Prostate gland (tissue), 2 donors: ENCODE results near the gene RNF144B.

ENCODE experiments used
- POLR2A ChIP-seq: fragments of 450-650 bp; IDR thresholded peaks from one replicate; pipeline ENCODE4 v1.6.1; 2016; ENCODE audit warnings: antibody characterized with exemption, mild to moderate bottlenecking
- TF ChIP-seq, protein P1 (sequence below), 4 experiments: fragments of 200-600 bp in 2 of 4; fragments of 450-650 bp in 2 of 4; sonication (generic) in 2 of 4; IDR thresholded peaks; 1 replicate in 3 of 4; 2 replicates in 1 of 4; pipeline ENCODE4 v1.5.1; 2016 to 2019; ENCODE audit warnings: antibody characterized with exemption in 4 of 4, mild to moderate bottlenecking in 2 of 4, moderate library complexity in 2 of 4

DNA sequence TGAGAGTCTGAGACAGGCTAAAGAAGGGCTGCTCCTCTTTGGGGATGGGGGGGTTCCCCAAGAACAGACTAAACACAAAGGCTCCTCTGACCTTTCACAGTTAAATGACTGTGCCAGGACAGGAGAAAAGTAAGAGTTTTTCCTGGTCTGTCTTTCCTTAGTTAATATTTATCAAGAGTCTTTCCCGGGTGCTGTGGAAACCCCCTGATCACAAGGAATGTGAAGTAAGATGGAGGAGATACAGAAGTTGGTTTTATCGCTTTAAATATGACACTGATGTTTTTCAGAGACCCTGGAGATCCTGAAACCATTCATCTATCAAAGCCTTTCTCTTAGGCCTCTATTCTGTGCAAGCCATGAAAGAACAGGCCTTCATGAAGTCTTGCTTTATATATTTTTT, 105.8 kb downstream of the RNF144B start:
- TF ChIP-seq, protein P1, sequence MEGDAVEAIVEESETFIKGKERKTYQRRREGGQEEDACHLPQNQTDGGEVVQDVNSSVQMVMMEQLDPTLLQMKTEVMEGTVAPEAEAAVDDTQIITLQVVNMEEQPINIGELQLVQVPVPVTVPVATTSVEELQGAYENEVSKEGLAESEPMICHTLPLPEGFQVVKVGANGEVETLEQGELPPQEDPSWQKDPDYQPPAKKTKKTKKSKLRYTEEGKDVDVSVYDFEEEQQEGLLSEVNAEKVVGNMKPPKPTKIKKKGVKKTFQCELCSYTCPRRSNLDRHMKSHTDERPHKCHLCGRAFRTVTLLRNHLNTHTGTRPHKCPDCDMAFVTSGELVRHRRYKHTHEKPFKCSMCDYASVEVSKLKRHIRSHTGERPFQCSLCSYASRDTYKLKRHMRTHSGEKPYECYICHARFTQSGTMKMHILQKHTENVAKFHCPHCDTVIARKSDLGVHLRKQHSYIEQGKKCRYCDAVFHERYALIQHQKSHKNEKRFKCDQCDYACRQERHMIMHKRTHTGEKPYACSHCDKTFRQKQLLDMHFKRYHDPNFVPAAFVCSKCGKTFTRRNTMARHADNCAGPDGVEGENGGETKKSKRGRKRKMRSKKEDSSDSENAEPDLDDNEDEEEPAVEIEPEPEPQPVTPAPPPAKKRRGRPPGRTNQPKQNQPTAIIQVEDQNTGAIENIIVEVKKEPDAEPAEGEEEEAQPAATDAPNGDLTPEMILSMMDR (IDR thresholded peaks at IDR 0.05), result no peak
- no peak for TF ChIP-seq POLR2A
